ENCODE results near the gene MFNG.
A peak's percentile ranks its signal among the peaks of the same experiment; 100 is the strongest.

MFNG gene

GRCh38 chr22:37485395-37486223 is 575 bp downstream of the MFNG start:
- peak overlapping the region; percentile 87 to 99 (median 94) for H3K27ac ChIP-seq
- peak overlapping the region; percentile 86 to 95 (median 91) for H3K9ac ChIP-seq
- H3K36me3 ChIP-seq, result peaks cover 0 to 22% (median 7%) of the 10 kb centered on the region in 11 experiments; a peak in 14 of 22 replicates
- peaks cover 62 to 86% (median 81%) of the 10 kb centered on the region in 10 experiments for H3K4me1 ChIP-seq
- no peaks in the 10 kb centered on the region for H3K9me3 ChIP-seq (replicated peaks in 1 of 11)
- no peaks in the 10 kb centered on the region for H3K27me3 ChIP-seq
- TF ChIP-seq Cebpa-rat (IDR thresholded peaks at IDR 0.05), result no peak
- H4K20me1 ChIP-seq, result peaks cover 15 to 25% (median 22%) of the 10 kb centered on the region in 11 experiments; a peak in 17 of 22 replicates
- H3K4me3 ChIP-seq, result peak overlapping the region; percentile 67 to 87 (median 78)
- H3K4me2 ChIP-seq, result peak overlapping the region; percentile 96 to 100 (median 99)

DNA sequence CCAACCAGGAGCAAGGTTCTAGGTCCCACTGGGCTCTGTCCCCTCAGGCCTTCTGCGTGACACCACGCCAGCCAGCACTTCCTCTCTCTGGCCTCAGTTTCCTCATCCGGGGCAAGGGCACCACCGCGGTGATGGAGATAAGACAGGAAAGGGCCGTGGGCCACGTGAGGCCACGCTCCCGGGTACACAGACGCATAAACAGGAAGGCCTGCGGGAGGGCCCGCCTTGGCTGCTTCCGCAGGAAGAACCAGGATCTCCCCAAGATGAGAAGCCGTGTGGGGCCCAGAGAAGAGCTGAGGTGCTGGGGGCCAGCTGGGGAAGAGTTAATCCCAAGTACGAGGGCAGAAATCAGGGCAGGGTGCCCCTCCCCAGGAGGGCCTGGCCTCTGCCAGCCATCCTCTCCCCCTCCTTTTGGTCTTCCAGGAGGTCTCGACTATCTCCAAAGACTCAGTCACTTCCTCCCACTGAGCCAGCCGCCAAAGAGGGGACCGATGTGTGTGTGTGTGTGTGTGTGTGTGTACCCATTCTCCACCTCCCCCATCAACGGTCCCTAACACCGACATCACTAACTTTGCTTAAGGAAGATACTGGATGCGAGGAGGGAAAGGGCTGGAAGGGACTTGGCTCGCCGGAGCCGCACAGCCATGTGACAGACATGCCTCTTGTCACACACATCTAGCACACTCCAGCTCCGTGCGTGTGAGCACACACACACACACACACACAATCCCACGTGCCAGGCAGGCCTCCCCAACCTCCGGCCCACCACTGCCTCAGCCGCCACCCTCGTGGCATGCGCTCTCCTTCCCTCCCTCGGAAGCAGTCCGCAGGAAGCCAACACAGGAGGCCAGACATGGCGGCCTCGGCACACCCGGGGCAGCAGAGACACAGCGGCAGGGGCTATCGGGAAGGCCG is 1.4 kb downstream of the MFNG start:
- peaks cover 70 to 94% (median 89%) of the 10 kb centered on the region in 10 experiments for H3K4me1 ChIP-seq
- H4K20me1 ChIP-seq, result peaks cover 24 to 34% (median 31%) of the 10 kb centered on the region in 11 experiments; a peak in 18 of 22 replicates
- H3K27ac ChIP-seq, result peak overlapping the region; percentile 87 to 99 (median 94)
- H3K4me2 ChIP-seq, result peak overlapping the region; percentile 96 to 100 (median 99)
- H3K4me3 ChIP-seq, result peak overlapping the region; percentile 67 to 87 (median 78)
- H3K27me3 ChIP-seq, result no peaks in the 10 kb centered on the region
- no peaks in the 10 kb centered on the region for H3K9me3 ChIP-seq (replicated peaks in 1 of 11)
- peaks cover 7 to 30% (median 16%) of the 10 kb centered on the region in 11 experiments for H3K36me3 ChIP-seq
- H3K9ac ChIP-seq, result peak overlapping the region; percentile 86 to 95 (median 91)
- no peak for TF ChIP-seq Cebpa-rat (IDR thresholded peaks at IDR 0.05)

DNA sequence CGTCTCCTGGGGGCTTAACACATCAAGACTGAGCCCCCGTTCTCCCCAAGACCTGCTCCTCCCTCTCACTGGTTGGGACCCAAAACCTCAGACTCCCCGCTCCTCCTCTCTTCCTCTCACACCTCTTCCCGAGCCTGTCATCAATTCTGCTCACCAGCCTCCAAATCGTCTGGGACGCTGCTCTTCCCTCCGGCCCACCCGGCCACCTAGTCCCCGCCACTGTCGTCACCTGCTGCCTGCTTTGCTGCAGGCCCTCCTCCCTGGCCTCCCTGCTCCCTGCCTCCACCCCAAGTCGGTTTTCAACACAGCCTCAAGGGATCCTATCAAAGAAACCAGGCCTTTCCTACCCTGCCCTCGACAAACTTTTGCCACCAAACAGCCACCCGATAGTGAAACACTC is 3.1 kb downstream of the MFNG start:
- no peak for TF ChIP-seq Cebpa-rat (IDR thresholded peaks at IDR 0.05)
- Histone ChIP-seq H3K4me1 (peaks cover 60 to 99% (median 81%) of the 10 kb centered on the region in 10 experiments), H4K20me1 (peaks cover 33 to 51% (median 43%) of the 10 kb centered on the region in 11 experiments; a peak in 18 of 22 replicates), H3K36me3 (peaks cover 24 to 47% (median 33%) of the 10 kb centered on the region in 11 experiments), H3K9ac (peak overlapping the region; percentile 86 to 95 (median 91); a peak in 21 of 22 replicates), H3K27me3 (no peaks in the 10 kb centered on the region), H3K4me2 (peak overlapping the region; percentile 96 to 100 (median 99)), H3K9me3 (replicated peaks in 1 of 11) (no peaks in the 10 kb centered on the region), H3K27ac (peak overlapping the region; percentile 87 to 99 (median 94); a peak in 21 of 22 replicates), H3K4me3 (peak overlapping the region; percentile 67 to 87 (median 78); a peak in 19 of 20 replicates)

GRCh38 chr22:37482244-37482643 is 3.9 kb downstream of the MFNG start:
- Histone ChIP-seq H3K27me3 (no peaks in the 10 kb centered on the region), H3K4me2 (peak overlapping the region; percentile 96 to 100 (median 99)), H3K9me3 (replicated peaks in 1 of 11) (no peaks in the 10 kb centered on the region), H3K4me1 (peaks cover 52 to 99% (median 76%) of the 10 kb centered on the region in 10 experiments), H3K36me3 (peaks cover 32 to 55% (median 41%) of the 10 kb centered on the region in 11 experiments), H4K20me1 (peaks cover 40 to 59% (median 51%) of the 10 kb centered on the region in 11 experiments; a peak in 18 of 22 replicates), H3K9ac (peak overlapping the region; percentile 86 to 95 (median 91); a peak in 14 of 22 replicates), H3K4me3 (peak overlapping the region in 3 of 10 experiments; percentile 67 to 86 (median 80); a peak in 3 of 20 replicates), H3K27ac (peak overlapping the region in 9 of 11 experiments; percentile 91 to 99 (median 95); a peak in 14 of 22 replicates)
- TF ChIP-seq Cebpa-rat (IDR thresholded peaks at IDR 0.05), result no peak

DNA sequence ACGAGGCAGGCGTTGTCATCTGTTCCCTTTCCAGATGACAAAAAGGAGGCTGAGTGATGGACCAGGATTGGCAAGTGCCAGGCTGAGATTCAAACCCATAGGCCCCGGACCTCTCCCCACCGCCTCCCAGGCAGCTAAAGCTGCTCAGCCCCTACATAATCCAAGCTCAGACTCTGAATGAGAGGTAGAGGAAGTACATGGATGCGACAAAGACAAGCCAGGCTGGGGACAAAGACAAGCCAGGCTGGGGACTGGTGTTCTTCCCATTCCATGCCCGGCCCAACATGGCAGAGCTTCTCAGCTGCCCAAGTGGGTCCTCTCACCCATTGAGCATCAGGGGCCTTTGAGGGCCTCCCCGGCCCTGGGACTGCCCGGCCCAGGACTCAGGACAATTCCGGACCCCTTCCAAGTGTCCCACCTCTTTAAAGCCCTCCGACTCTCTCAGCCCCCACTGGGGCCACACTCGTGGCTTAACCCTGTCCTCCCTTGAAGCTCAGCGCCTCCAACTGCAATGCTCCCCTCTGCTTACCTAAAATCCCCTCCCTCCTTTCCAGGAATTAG is 4.8 kb downstream of the MFNG start:
- Histone ChIP-seq H3K4me1 (peaks cover 43 to 99% (median 73%) of the 10 kb centered on the region in 10 experiments), H3K27me3 (no peaks in the 10 kb centered on the region), H3K36me3 (peaks cover 40 to 63% (median 48%) of the 10 kb centered on the region in 11 experiments), H3K9ac (peak overlapping the region in 8 of 11 experiments; percentile 12 to 95 (median 34); a peak in 5 of 22 replicates), H3K9me3 (replicated peaks in 1 of 11) (no peaks in the 10 kb centered on the region), H4K20me1 (peaks cover 43 to 67% (median 57%) of the 10 kb centered on the region in 11 experiments; a peak in 18 of 22 replicates), H3K4me3 (no peak overlapping the region), H3K27ac (peak overlapping the region in 1 of 11 experiments; percentile 94; a peak in 3 of 22 replicates), H3K4me2 (peak overlapping the region; percentile 96 to 100 (median 99); a peak in 17 of 22 replicates)
- no peak for TF ChIP-seq Cebpa-rat (IDR thresholded peaks at IDR 0.05)

DNA sequence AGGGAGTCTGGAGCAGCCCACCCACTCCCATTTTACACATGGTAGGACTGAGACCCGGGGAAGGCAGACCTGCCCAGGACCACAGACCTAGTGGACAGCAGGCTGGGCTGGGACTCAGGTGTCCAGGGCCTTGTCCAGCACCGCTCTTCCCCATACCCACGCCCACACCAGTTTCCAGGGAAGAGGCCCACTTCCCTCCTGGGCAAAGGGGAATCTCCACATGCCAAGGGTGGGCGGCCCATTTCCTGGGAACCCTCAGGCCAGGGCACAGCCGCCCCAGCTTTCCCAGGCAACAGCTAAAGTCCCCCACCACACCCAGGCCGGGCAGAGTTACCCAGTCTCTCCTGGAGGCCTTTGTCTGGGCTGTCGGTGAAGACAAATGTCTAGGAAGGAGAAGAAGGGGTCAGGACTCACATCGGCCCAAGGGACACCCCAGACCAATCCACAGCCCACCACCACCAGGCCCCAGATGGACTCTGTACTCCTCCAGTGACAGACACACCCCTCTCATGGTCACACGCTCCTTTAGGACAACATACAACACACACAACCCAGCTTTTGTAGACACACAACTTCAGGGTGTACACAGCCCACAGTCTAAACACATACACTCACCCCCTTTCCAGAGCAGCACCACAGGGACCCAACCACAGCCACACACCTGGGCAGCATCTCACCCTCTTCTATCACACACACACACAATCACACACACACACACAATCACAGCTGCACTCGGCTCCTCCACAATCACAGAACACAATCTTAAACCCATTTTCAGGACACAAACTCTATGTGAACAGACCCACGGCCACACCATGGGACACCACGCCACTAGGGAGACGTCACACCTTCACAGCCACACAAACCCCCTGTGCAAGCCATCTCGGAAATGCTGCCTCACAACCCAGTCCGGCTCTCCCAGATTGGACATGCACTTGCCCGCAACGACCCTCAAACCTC is 5.5 kb downstream of the MFNG start:
- H3K4me3 ChIP-seq, result no peak overlapping the region
- H3K4me1 ChIP-seq, result peaks cover 43 to 96% (median 72%) of the 10 kb centered on the region in 10 experiments
- H3K9ac ChIP-seq, result peak overlapping the region in 7 of 11 experiments; percentile 24 to 92 (median 36); a peak in 8 of 22 replicates
- peak overlapping the region; percentile 7 to 100 (median 99); a peak in 17 of 22 replicates for H3K4me2 ChIP-seq
- H4K20me1 ChIP-seq, result peaks cover 43 to 75% (median 64%) of the 10 kb centered on the region in 11 experiments; a peak in 18 of 22 replicates
- no peaks in the 10 kb centered on the region for H3K9me3 ChIP-seq (replicated peaks in 1 of 11)
- no peak for TF ChIP-seq Cebpa-rat (IDR thresholded peaks at IDR 0.05)
- peak overlapping the region in 7 of 11 experiments; percentile 10 to 94 (median 23); a peak in 8 of 22 replicates for H3K27ac ChIP-seq
- H3K36me3 ChIP-seq, result peaks cover 48 to 71% (median 56%) of the 10 kb centered on the region in 11 experiments
- H3K27me3 ChIP-seq, result no peaks in the 10 kb centered on the region

DNA sequence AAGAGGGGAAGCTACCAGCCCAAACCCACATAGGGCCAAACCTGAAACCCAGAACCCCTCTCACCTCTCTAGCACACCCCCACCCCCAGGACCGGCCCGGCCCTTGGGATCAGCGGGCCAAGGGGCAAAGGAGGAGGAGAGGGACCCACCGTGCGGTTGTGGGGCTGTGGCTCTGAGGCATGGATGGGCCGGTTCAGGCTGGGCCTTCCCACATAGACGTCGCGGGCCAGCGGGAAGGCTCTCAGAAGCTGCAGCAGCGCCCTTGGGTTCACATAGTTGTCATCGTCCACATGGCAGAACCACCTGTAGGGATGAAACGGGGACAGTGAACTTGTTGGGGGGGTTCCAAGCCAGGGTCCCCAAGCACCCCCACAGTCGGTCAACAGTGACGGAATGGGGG is 7.0 kb downstream of the MFNG start:
- peaks cover 61 to 86% (median 70%) of the 10 kb centered on the region in 11 experiments for H3K36me3 ChIP-seq
- H4K20me1 ChIP-seq, result peaks cover 45 to 90% (median 76%) of the 10 kb centered on the region in 11 experiments; a peak in 18 of 22 replicates
- peak overlapping the region in 2 of 11 experiments; percentile 0 to 35; a peak in 2 of 22 replicates for H3K9ac ChIP-seq
- no peaks in the 10 kb centered on the region for H3K27me3 ChIP-seq
- H3K4me2 ChIP-seq, result peak overlapping the region in 4 of 11 experiments; percentile 1 to 16 (median 14); a peak in 3 of 22 replicates
- no peak overlapping the region for H3K4me3 ChIP-seq
- no peak overlapping the region for H3K27ac ChIP-seq
- no peak for TF ChIP-seq Cebpa-rat (IDR thresholded peaks at IDR 0.05)
- no peaks in the 10 kb centered on the region for H3K9me3 ChIP-seq (replicated peaks in 1 of 11)
- H3K4me1 ChIP-seq, result peaks cover 43 to 82% (median 67%) of the 10 kb centered on the region in 10 experiments
